GM12865 (cell line): Measurements from ENCODE around the gene MED15.
A peak's percentile ranks its signal among the peaks of the same experiment; 100 is the strongest.

Experiments
- DNase-seq: peaks from one replicate; pipeline ENCODE4 v3.0.0; 2010; ENCODE audit warnings: low read depth
- H3K4me3 ChIP-seq: 2 replicates; pipeline ENCODE4 v1.5.1; 2011; ENCODE audit warnings: mild to moderate bottlenecking, low read depth, low read length, control low read depth
- TF ChIP-seq, protein P1 (sequence below): IDR thresholded peaks from 2 replicates; pipeline ENCODE4 v1.5.1; 2011; ENCODE audit warnings: low read length, control low read depth, low read depth, inconsistent platforms; ENCODE audit not compliant: insufficient read depth; ENCODE audit errors: missing control alignments

MED15 gene, protein sequence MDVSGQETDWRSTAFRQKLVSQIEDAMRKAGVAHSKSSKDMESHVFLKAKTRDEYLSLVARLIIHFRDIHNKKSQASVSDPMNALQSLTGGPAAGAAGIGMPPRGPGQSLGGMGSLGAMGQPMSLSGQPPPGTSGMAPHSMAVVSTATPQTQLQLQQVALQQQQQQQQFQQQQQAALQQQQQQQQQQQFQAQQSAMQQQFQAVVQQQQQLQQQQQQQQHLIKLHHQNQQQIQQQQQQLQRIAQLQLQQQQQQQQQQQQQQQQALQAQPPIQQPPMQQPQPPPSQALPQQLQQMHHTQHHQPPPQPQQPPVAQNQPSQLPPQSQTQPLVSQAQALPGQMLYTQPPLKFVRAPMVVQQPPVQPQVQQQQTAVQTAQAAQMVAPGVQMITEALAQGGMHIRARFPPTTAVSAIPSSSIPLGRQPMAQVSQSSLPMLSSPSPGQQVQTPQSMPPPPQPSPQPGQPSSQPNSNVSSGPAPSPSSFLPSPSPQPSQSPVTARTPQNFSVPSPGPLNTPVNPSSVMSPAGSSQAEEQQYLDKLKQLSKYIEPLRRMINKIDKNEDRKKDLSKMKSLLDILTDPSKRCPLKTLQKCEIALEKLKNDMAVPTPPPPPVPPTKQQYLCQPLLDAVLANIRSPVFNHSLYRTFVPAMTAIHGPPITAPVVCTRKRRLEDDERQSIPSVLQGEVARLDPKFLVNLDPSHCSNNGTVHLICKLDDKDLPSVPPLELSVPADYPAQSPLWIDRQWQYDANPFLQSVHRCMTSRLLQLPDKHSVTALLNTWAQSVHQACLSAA

DNA sequence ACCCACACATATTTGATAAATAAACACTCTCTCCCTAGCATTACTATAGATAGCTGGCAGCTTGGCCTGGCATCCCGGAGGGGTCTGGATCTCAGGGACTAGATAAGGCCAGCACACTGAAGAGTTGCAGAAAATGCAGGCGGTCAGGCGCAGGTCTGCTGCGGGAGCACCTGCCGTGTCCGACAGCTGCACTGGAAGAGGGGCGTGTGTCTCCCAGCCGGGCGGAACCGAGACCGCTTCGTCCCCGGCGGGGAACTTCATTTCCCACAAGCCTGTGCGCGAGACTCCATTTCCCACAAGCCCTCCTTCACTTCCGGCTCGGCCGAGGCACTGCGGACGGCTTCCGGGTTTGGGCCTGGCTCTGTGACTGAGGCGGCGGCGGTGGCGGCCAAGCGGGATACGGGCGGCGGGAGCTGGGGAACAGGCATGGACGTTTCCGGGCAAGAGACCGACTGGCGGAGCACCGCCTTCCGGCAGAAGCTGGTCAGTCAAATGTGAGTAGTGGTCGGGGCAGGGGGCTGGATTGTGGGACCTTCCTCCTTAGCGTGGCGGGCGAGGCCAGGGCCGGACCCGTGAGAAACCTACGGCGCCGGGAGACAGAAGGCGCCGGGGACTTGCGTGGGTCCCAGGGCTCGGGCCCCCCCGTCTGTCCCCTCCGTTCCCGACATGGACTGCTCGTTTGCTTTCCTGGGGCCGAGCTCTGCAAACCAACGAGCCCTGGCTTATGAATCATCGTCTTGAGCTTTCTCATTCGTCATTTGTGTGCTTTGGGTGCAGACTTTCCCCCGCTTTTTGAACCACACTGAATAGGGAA lies at the start of gene MED15:
TSS of gene MED15 (plus strand) at position 358 of the 814 bp plus-strand sequence. CDS start at position 427, 69 bp downstream.
- H3K4me3 ChIP-seq: peak within 1 kb of the TSS; percentile 94
- peak; percentile 94 for DNase-seq
- TF ChIP-seq, protein P1, sequence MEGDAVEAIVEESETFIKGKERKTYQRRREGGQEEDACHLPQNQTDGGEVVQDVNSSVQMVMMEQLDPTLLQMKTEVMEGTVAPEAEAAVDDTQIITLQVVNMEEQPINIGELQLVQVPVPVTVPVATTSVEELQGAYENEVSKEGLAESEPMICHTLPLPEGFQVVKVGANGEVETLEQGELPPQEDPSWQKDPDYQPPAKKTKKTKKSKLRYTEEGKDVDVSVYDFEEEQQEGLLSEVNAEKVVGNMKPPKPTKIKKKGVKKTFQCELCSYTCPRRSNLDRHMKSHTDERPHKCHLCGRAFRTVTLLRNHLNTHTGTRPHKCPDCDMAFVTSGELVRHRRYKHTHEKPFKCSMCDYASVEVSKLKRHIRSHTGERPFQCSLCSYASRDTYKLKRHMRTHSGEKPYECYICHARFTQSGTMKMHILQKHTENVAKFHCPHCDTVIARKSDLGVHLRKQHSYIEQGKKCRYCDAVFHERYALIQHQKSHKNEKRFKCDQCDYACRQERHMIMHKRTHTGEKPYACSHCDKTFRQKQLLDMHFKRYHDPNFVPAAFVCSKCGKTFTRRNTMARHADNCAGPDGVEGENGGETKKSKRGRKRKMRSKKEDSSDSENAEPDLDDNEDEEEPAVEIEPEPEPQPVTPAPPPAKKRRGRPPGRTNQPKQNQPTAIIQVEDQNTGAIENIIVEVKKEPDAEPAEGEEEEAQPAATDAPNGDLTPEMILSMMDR: no peak

DNA sequence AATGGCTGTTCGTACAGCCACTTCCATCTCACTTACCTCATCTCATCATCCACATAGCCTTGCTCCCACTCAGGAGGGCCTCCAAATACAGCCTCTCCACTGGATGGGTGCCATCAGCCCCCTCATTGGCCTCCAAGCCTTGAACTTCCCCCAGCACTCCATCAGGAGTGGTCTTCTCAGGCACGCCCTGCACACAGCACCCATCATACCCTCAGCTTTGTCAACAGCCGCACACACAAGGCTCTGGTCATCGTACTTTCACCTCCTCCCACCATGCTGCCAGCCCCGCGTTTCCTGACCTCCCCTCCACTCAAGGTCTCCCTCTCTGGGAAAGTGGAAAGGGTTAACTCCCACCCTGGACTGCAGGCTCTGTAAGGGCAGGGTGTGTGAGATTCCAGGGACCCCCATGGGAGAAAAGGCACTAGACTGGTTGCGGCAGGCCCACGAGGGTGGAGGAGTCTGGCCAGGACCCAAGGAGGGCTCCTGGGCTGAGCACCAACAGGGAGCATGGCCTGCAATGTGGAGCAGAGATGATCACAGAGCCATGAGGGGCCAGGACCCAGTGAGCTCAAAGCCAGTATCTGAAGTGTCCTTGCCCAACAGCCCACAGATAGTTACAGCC lies 48.8 kb upstream of the MED15 start:
- H3K4me3 ChIP-seq: no peak overlapping the region
- DNase-seq: no peak
- TF ChIP-seq, protein P1: no peak

DNA sequence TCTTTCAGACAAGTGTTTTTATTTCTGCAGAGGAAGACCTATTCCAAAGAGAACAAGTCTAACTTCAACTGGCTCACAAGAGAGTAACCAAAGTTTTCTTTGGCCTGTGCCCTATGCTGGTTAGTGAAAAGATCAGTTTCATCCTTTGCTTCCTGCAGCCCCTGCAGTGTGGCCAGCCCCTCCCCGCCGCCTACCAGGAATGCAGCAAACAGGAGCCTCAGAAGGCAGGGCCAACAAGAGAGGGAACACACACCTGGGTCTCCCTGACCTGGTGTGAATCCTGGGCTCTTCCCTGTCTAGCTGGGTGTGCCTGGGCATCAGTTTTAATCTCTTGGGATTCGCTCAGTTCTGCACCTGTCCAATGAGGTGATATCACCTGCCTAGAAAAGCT lies 48.3 kb upstream of the MED15 start:
- H3K4me3 ChIP-seq: no peak overlapping the region
- TF ChIP-seq, protein P1: no peak
- no peak for DNase-seq

DNA sequence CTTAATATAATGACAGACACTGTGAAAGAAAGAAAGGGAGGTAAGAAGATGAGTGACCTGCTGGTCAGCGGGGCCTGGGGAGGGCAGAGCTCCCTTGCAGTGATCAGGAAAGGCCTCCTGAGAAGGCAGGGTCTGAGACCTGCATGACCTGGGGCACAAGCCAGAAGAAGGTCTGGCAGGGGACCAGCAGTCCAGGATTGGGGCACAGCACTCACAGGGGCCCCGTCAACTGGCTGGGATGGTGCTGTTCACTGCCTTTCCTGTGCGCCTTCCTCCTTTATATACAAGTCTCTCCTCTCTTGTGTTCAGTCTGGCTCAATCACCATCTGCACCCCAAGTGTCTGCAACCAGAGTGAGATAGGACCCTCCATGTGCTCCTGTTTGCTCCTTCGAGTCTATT lies 47.5 kb upstream of the MED15 start:
- DNase-seq: no peak
- TF ChIP-seq, protein P1: no peak

DNA sequence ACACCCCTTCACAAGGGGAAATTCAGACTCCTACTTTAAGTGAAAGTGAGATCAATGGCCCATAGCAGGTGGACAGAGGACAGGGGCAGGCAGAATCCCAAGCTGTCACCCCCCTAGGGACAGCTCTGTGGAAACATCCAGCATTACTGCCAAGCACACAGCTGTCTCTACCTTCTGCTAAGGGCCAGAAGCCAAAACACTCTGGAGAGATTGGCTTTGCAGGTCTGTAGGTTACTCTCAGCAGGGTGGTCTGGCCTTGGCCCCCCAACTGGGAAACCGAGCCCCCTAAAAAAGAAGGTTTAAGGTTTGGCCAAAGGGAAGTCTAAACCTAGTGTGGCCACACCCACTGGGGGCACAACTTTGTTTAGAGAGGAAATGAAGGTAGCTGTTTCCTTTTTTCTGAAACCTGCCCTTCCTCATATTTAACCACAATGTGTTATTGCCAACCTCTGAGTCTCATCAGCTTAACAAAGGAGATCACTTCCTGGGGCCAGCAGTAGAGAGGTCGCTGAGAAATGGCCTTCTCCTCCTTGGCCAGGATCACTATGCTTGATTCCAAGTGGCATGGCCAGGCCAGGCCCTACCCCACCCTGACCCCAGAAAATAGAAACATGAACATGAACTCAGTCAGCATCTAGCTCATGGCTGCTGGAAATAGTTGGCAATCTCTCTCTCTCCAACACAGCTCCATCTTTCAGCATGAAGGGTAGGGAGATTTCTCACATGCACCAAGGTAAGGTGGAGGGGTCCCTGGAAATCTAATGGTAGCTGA lies 43.9 kb upstream of the MED15 start:
- H3K4me3 ChIP-seq: no peak overlapping the region
- peak; percentile 45 for DNase-seq

More for the DNA sequence above, 47.5 kb upstream of the MED15 start:
- no peak overlapping the region for H3K4me3 ChIP-seq

More for the DNA sequence above, 43.9 kb upstream of the MED15 start:
- TF ChIP-seq, protein P1: no peak
